Central memory CD4-positive, alpha-beta T cell (primary cell): Measurements from ENCODE around the gene KIAA0408.
A peak's percentile ranks its signal among the peaks of the same experiment; 100 is the strongest.
"Not testable (repeated sequence)": the region's sequence is repeated elsewhere in the genome, so short reads cannot be mapped to it uniquely, and the experiment has no call there.

Experiments used
- DNase-seq: peaks from one replicate; pipeline ENCODE4 v3.0.0; 2022

Gene KIAA0408

GRCh38 chr6:127462376-127462775 is 3.2 kb upstream of the KIAA0408 start:
- no peak for DNase-seq

GRCh38 chr6:127460465-127460864 is 1.3 kb upstream of the KIAA0408 start:
- DNase-seq: no peak

GRCh38 chr6:127458817-127459216 is 372 bp downstream of the KIAA0408 start:
- DNase-seq: no peak

- DNase-seq: no peak
Measured at GRCh38 chr6:127458222-127458621, 967 bp downstream of the KIAA0408 start.

- DNase-seq: no peak
Measured at GRCh38 chr6:127457456-127458064, 1.6 kb downstream of the KIAA0408 start.

GRCh38 chr6:127456465-127456864 is 2.7 kb downstream of the KIAA0408 start:
- no peak for DNase-seq

- no peak for DNase-seq
Measured at GRCh38 chr6:127453845-127454619, 5.2 kb downstream of the KIAA0408 start.

- DNase-seq: no peak
Measured at GRCh38 chr6:127452803-127453202, 6.4 kb downstream of the KIAA0408 start.

- DNase-seq: no peak
Measured at GRCh38 chr6:127451388-127451787, 7.8 kb downstream of the KIAA0408 start.

GRCh38 chr6:127447780-127448179 is 11.4 kb downstream of the KIAA0408 start:
- no peak for DNase-seq

GRCh38 chr6:127446356-127446755 is 12.8 kb downstream of the KIAA0408 start:
- DNase-seq: no peak

- no peak for DNase-seq
Measured at GRCh38 chr6:127441881-127442280, 17.3 kb downstream of the KIAA0408 start.

- no peak for DNase-seq
Measured at GRCh38 chr6:127439718-127440117, 19.5 kb downstream of the KIAA0408 start.

GRCh38 chr6:127436578-127437110 is 22.5 kb downstream of the KIAA0408 start:
- DNase-seq: no peak

GRCh38 chr6:127435626-127436220 is 23.5 kb downstream of the KIAA0408 start:
- no peak for DNase-seq

GRCh38 chr6:127434651-127435050 is 24.5 kb downstream of the KIAA0408 start:
- DNase-seq: no peak

- DNase-seq: not testable (repeated sequence)
Measured at GRCh38 chr6:127428562-127428961, 30.6 kb downstream of the KIAA0408 start.

- DNase-seq: no peak
Measured at GRCh38 chr6:127423921-127424320, 35.3 kb downstream of the KIAA0408 start.

GRCh38 chr6:127421164-127421563 is 38.0 kb downstream of the KIAA0408 start:
- not testable (repeated sequence) for DNase-seq

GRCh38 chr6:127420556-127420955 is 38.6 kb downstream of the KIAA0408 start:
- peak; percentile 52 for DNase-seq

- DNase-seq: no peak
Measured at GRCh38 chr6:127415096-127415495, 44.1 kb downstream of the KIAA0408 start.

- DNase-seq: not testable (repeated sequence)
Measured at GRCh38 chr6:127413123-127413522, 46.1 kb downstream of the KIAA0408 start.

GRCh38 chr6:127412016-127412415 is 47.2 kb downstream of the KIAA0408 start:
- DNase-seq: not testable (repeated sequence)
